ENCODE data around the gene PDE10A. TPM values are rescaled to one million over a fixed set of nuclear protein-coding genes. Genes with fewer than 3 reads are reported as not detected.
"Not testable (repeated sequence)": the region's sequence is repeated elsewhere in the genome, so short reads cannot be mapped to it uniquely, and the experiment has no call there.

PDE10A gene
- total and polyA plus RNA-seq, 9 donors, result 5.5 to 10.9 (median 8.0) TPM

- 96% methylated on average over 3 of the region's 7 CpGs for WGBS (ENCODE audit: insufficient coverage)
- no peak for DNase-seq
- no peaks in the 10 kb centered on the region for H3K27me3 ChIP-seq (ENCODE audit: control insufficient read depth, insufficient read depth, low read length)
- no peaks in the 10 kb centered on the region for H3K4me1 ChIP-seq (ENCODE audit: control insufficient read depth, insufficient read depth, low read length)
- no peaks in the 10 kb centered on the region for H3K36me3 ChIP-seq (ENCODE audit: control insufficient read depth, insufficient read depth, low read length)
- H3K4me3 ChIP-seq (ENCODE audit: low read length), result no peak overlapping the region
- peaks cover 12% of the 10 kb centered on the region for H3K9me3 ChIP-seq (replicated peaks; ENCODE audit: control insufficient read depth, low read depth, low read length)
- no peak overlapping the region for H3K27ac ChIP-seq (ENCODE audit: low read length)
Measured at GRCh38 chr6:165594584-165595333, 68.3 kb downstream of the PDE10A start.

- not testable (repeated sequence) for H3K27me3 ChIP-seq (ENCODE audit: control insufficient read depth, insufficient read depth, low read length); H3K36me3 ChIP-seq (ENCODE audit: control insufficient read depth, insufficient read depth, low read length); H3K4me3 ChIP-seq (ENCODE audit: low read length); DNase-seq; H3K4me1 ChIP-seq (ENCODE audit: control insufficient read depth, insufficient read depth, low read length); H3K27ac ChIP-seq (ENCODE audit: low read length)
- WGBS (ENCODE audit: insufficient coverage), result no CpG with 5 or more reads among the region's 4 CpGs
- H3K9me3 ChIP-seq (replicated peaks; ENCODE audit: control insufficient read depth, low read depth, low read length), result peaks cover 12% of the 10 kb centered on the region
Measured at GRCh38 chr6:165592947-165593346, 70.1 kb downstream of the PDE10A start.

- Histone ChIP-seq H3K4me1 (ENCODE audit: control insufficient read depth, insufficient read depth, low read length) (no peaks in the 10 kb centered on the region), H3K9me3 (replicated peaks; ENCODE audit: control insufficient read depth, low read depth, low read length) (peaks cover 11% of the 10 kb centered on the region), H3K36me3 (ENCODE audit: control insufficient read depth, insufficient read depth, low read length) (no peaks in the 10 kb centered on the region), H3K4me3 (ENCODE audit: low read length) (no peak overlapping the region), H3K27ac (ENCODE audit: low read length) (no peak overlapping the region), H3K27me3 (ENCODE audit: control insufficient read depth, insufficient read depth, low read length) (no peaks in the 10 kb centered on the region)
- no peak for DNase-seq
- no CpG with 5 or more reads among the region's 1 CpG for WGBS (ENCODE audit: insufficient coverage)
Measured at GRCh38 chr6:165588515-165588914, 74.5 kb downstream of the PDE10A start.

DNA sequence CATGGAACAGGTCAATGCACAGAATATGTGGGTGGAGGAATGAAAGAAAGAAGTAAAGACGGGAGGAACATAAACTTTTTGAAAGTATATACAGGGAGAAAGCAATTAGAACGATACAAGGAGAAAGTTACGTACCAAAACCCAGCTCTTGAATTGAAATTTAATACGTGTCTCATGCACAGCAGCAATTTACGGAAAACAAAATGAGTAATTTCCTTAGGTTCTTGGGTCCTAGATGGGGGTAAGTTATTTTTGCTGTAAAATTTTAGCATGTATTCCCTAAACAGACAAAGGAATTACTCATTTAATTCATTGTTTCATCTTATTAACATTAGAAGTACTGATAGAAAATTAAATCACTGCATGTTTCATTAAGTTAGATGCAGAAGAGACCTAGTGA lies 75.8 kb downstream of the PDE10A start:
- Histone ChIP-seq H3K4me3 (ENCODE audit: low read length) (no peak overlapping the region), H3K27ac (ENCODE audit: low read length) (no peak overlapping the region), H3K9me3 (replicated peaks; ENCODE audit: control insufficient read depth, low read depth, low read length) (peaks cover 7% of the 10 kb centered on the region), H3K36me3 (ENCODE audit: control insufficient read depth, insufficient read depth, low read length) (no peaks in the 10 kb centered on the region), H3K27me3 (ENCODE audit: control insufficient read depth, insufficient read depth, low read length) (no peaks in the 10 kb centered on the region), H3K4me1 (ENCODE audit: control insufficient read depth, insufficient read depth, low read length) (no peaks in the 10 kb centered on the region)
- DNase-seq, result no peak
- WGBS (ENCODE audit: insufficient coverage), result 89% methylated on average over 4 of the region's 5 CpGs

DNA sequence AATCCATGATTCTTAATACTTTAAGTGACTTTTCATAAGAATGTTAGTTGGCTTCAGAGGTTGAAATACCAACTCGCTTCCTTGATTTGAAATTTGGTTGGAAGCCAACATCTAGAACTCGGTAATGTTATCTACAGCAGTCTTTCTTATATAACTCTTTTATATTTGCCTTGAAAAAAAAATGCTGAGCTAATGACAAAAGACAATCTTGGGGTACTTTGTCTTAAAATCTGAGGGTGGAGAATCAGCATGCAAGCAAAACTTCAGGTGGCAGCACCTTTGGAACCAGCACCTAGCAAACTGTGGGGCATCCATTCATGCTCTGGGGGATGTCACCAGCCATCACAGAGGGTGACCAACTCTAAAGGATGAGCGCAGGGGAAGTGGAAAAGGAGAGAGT lies 76.3 kb downstream of the PDE10A start:
- DNase-seq, result no peak
- H3K36me3 ChIP-seq (ENCODE audit: control insufficient read depth, insufficient read depth, low read length), result no peaks in the 10 kb centered on the region
- H3K27ac ChIP-seq (ENCODE audit: low read length), result no peak overlapping the region
- H3K27me3 ChIP-seq (ENCODE audit: control insufficient read depth, insufficient read depth, low read length), result no peaks in the 10 kb centered on the region
- no peaks in the 10 kb centered on the region for H3K4me1 ChIP-seq (ENCODE audit: control insufficient read depth, insufficient read depth, low read length)
- H3K4me3 ChIP-seq (ENCODE audit: low read length), result no peak overlapping the region
- 100% methylated on average over 1 of the region's 3 CpGs for WGBS (ENCODE audit: insufficient coverage)
- H3K9me3 ChIP-seq (replicated peaks; ENCODE audit: control insufficient read depth, low read depth, low read length), result peaks cover 5% of the 10 kb centered on the region

DNA sequence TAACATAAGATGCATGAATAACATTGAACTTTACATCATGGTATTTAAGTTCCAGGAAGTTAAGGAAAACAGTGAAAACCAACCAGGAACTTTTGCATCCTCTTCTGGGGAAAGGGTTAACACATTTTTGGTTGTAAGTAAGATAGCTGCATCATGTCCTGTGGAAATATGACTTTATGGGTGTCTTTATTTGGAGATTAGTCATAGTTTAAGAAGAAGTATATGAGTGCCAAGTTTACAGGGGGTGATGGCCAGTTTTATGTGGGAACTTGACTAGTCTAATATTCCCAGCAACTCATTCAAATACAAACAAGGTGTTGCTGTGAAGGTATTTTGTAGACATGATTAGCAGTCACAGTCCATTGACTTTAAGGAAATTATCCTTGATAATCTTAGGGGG lies 78.0 kb downstream of the PDE10A start:
- Histone ChIP-seq H3K4me1 (ENCODE audit: control insufficient read depth, insufficient read depth, low read length) (no peaks in the 10 kb centered on the region), H3K4me3 (ENCODE audit: low read length) (no peak overlapping the region), H3K36me3 (ENCODE audit: control insufficient read depth, insufficient read depth, low read length) (no peaks in the 10 kb centered on the region), H3K9me3 (replicated peaks; ENCODE audit: control insufficient read depth, low read depth, low read length) (peaks cover 5% of the 10 kb centered on the region), H3K27ac (ENCODE audit: low read length) (no peak overlapping the region), H3K27me3 (ENCODE audit: control insufficient read depth, insufficient read depth, low read length) (no peaks in the 10 kb centered on the region)
- DNase-seq, result no peak

DNA sequence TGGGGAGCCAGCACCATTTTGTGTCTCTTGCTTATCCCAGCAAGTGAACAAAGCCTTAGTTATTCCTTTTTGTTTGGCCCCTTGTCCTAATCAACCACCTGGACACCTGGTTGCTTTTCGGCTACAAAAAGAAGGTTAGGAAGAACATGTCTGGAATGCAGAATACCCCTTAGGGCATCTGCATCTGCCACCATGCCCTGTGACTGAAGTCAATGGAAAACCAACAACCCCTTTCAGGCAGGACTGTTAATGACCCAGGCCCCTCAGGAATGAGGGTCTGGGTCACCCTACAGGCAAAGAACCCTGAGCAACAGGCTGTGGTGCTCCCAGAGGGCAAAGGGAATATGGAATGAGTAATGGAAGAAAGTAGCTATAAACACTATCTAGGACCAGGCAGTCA lies 78.5 kb downstream of the PDE10A start:
- WGBS (ENCODE audit: insufficient coverage), result no CpG with 5 or more reads among the region's 1 CpG

GRCh38 chr6:165581678-165582077 lies 81.4 kb downstream of the PDE10A start:
- H3K4me1 ChIP-seq (ENCODE audit: control insufficient read depth, insufficient read depth, low read length), result no peaks in the 10 kb centered on the region
- no peak for DNase-seq
- H3K9me3 ChIP-seq (replicated peaks; ENCODE audit: control insufficient read depth, low read depth, low read length), result peaks cover 5% of the 10 kb centered on the region
- H3K4me3 ChIP-seq (ENCODE audit: low read length), result no peak overlapping the region
- no peak overlapping the region for H3K27ac ChIP-seq (ENCODE audit: low read length)
- no CpG with 5 or more reads among the region's 1 CpG for WGBS (ENCODE audit: insufficient coverage)
- H3K36me3 ChIP-seq (ENCODE audit: control insufficient read depth, insufficient read depth, low read length), result no peaks in the 10 kb centered on the region
- no peaks in the 10 kb centered on the region for H3K27me3 ChIP-seq (ENCODE audit: control insufficient read depth, insufficient read depth, low read length)

More for the DNA sequence above, 78.5 kb downstream of the PDE10A start:
- H3K4me1 ChIP-seq (ENCODE audit: control insufficient read depth, insufficient read depth, low read length), result no peaks in the 10 kb centered on the region
- H3K27ac ChIP-seq (ENCODE audit: low read length), result no peak overlapping the region
- H3K27me3 ChIP-seq (ENCODE audit: control insufficient read depth, insufficient read depth, low read length), result no peaks in the 10 kb centered on the region
- no peak for DNase-seq
- H3K4me3 ChIP-seq (ENCODE audit: low read length), result no peak overlapping the region
- peaks cover 5% of the 10 kb centered on the region for H3K9me3 ChIP-seq (replicated peaks; ENCODE audit: control insufficient read depth, low read depth, low read length)
- no peaks in the 10 kb centered on the region for H3K36me3 ChIP-seq (ENCODE audit: control insufficient read depth, insufficient read depth, low read length)

- Histone ChIP-seq H3K36me3 (ENCODE audit: control insufficient read depth, insufficient read depth, low read length) (no peaks in the 10 kb centered on the region), H3K27ac (ENCODE audit: low read length) (no peak overlapping the region), H3K9me3 (replicated peaks; ENCODE audit: control insufficient read depth, low read depth, low read length) (no peaks in the 10 kb centered on the region), H3K27me3 (ENCODE audit: control insufficient read depth, insufficient read depth, low read length) (no peaks in the 10 kb centered on the region), H3K4me1 (ENCODE audit: control insufficient read depth, insufficient read depth, low read length) (no peaks in the 10 kb centered on the region), H3K4me3 (ENCODE audit: low read length) (no peak overlapping the region)
- WGBS (ENCODE audit: insufficient coverage), result 40% methylated on average over 1 of the region's 3 CpGs
- no peak for DNase-seq
Measured at GRCh38 chr6:165580136-165580535, 82.9 kb downstream of the PDE10A start.

DNA sequence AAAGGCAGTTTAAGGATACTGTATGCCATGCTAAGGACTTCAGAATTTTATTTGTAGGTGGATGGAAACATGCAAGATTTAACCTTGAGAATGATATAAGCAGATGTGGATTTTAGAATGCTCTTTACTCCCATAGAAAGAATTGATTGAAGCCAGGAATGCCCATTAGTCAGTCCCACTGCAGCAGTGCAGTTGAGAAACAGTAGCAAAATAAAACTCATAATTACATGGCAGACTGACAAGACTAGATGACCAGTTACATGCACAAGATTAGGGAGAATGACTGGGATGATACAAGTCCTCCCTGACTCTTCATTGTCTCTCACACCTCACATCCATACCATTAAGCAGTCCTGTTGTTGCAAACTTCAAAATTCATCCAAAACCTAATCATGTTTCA lies 83.9 kb downstream of the PDE10A start:
- Histone ChIP-seq H3K4me1 (ENCODE audit: control insufficient read depth, insufficient read depth, low read length) (no peaks in the 10 kb centered on the region), H3K27me3 (ENCODE audit: control insufficient read depth, insufficient read depth, low read length) (no peaks in the 10 kb centered on the region), H3K27ac (ENCODE audit: low read length) (no peak overlapping the region), H3K4me3 (ENCODE audit: low read length) (no peak overlapping the region), H3K9me3 (replicated peaks; ENCODE audit: control insufficient read depth, low read depth, low read length) (no peaks in the 10 kb centered on the region), H3K36me3 (ENCODE audit: control insufficient read depth, insufficient read depth, low read length) (no peaks in the 10 kb centered on the region)
- no peak for DNase-seq

GRCh38 chr6:165577556-165577955 lies 85.5 kb downstream of the PDE10A start:
- Histone ChIP-seq H3K4me3 (ENCODE audit: low read length) (no peak overlapping the region), H3K4me1 (ENCODE audit: control insufficient read depth, insufficient read depth, low read length) (peaks cover 3% of the 10 kb centered on the region), H3K27ac (ENCODE audit: low read length) (no peak overlapping the region), H3K9me3 (replicated peaks; ENCODE audit: control insufficient read depth, low read depth, low read length) (no peaks in the 10 kb centered on the region), H3K27me3 (ENCODE audit: control insufficient read depth, insufficient read depth, low read length) (no peaks in the 10 kb centered on the region), H3K36me3 (ENCODE audit: control insufficient read depth, insufficient read depth, low read length) (no peaks in the 10 kb centered on the region)
- 92% methylated on average over 13 of the region's 13 CpGs for WGBS (ENCODE audit: insufficient coverage)
- DNase-seq, result no peak

Data from muscle of leg (tissue), 11 donors.